Heart right ventricle (tissue), 16 donors: ENCODE measurements around the gene CSTPP1. TPM values are rescaled to one million over a fixed set of nuclear protein-coding genes. Genes with fewer than 3 reads are reported as not detected.
"Not testable (repeated sequence)": the region's sequence is repeated elsewhere in the genome, so short reads cannot be mapped to it uniquely, and the experiment has no call there.

Source experiments
- ATAC-seq, 8 donors: fragments of 200-7000 bp; cut with Tn5 transposase; one replicate each; pipeline ENCODE4 v1.9.1; 2020; ENCODE audit warnings: mild to moderate bottlenecking in 8 of 8, moderate library complexity in 8 of 8, moderate number of reproducible peaks in 1 of 8
- DNase-seq, 2 donors: peaks; one replicate each; pipeline ENCODE4 v3.0.0-alpha.2; 2020
- H3K27ac ChIP-seq, 10 donors: fragments of 200-600 bp; sonication (generic) in 2 of 10; one replicate each; pipeline versions ENCODE4 v1.5.0 to v1.8.0; 2020 to 2022; ENCODE audit warnings: mild to moderate bottlenecking in 3 of 10
- H3K27me3 ChIP-seq, 7 donors: fragments of 200-600 bp; one replicate each; pipeline ENCODE4 v1.8.0; 2021 to 2022; ENCODE audit warnings: mild to moderate bottlenecking in 2 of 7
- H3K36me3 ChIP-seq, 9 donors: fragments of 200-600 bp; sonication (generic) in 1 of 9; one replicate each; pipeline versions ENCODE4 v1.5.0 to v1.8.0; 2020 to 2022; ENCODE audit warnings: mild to moderate bottlenecking in 2 of 9
- H3K4me1 ChIP-seq, 9 donors: fragments of 200-600 bp; sonication (generic) in 1 of 9; one replicate each; pipeline versions ENCODE4 v1.5.0 to v1.8.0; 2020 to 2022; ENCODE audit warnings: mild to moderate bottlenecking in 4 of 9
- H3K4me3 ChIP-seq, 10 donors: fragments of 200-600 bp; sonication (generic) in 2 of 10; one replicate each; pipeline versions ENCODE4 v1.5.0 to v1.8.0; 2020 to 2022; ENCODE audit warnings: mild to moderate bottlenecking in 7 of 10, moderate library complexity in 2 of 10
- H3K9me3 ChIP-seq, 11 donors: fragments of 200-600 bp in 10 of 11; sonication (generic) in 2 of 11; one replicate each; pipeline versions ENCODE4 v1.5.0 to v1.8.0; 2013 to 2022; ENCODE audit warnings: mild to moderate bottlenecking in 2 of 11, control low read depth in 1 of 11, moderate library complexity in 1 of 11
- CTCF ChIP-seq, 9 donors: fragments of 200-600 bp; sonication (generic) in 2 of 9; IDR thresholded peaks; one replicate each; pipeline versions ENCODE4 v1.5.0 to v1.8.0; 2021 to 2022; ENCODE audit warnings: antibody characterized with exemption in 9 of 9, mild to moderate bottlenecking in 5 of 9, moderate library complexity in 1 of 9
- WGBS, 2 donors: extraction: QIAGEN DNeasy Blood & Tissue Kit; methylation state at CpG; one replicate each; pipeline ENCODE4 v1.1.7; 2013; ENCODE audit warnings: inconsistent platforms in 1 of 2; 5-methylcytosine and 5-hydroxymethylcytosine counted together
- intact Hi-C, 10 donors: fragments of 100-400 bp; cut with DNase I; formaldehyde crosslinking; loops; one replicate each; pipeline versions ENCODE4 v1.11.1 to v1.14.2; 2022
- polyA plus RNA-seq, 2 donors: library from polyadenylated mRNA; stranded (reverse); fragments of 200-250 nt; gene quantifications; one replicate each; pipeline ENCODE4 v1.2.3, GENCODE V29; 2013
- total RNA-seq, 10 donors: library from RNA; stranded (reverse); fragmentation: NEBNext Ultra II Directional in 3 of 10; extraction: Animal tissue kit (Norgen Biotek cat#: 25700) in 3 of 10; gene quantifications; one replicate each; pipeline versions ENCODE4 v1.2.1 to v1.2.4, GENCODE V29; 2021 to 2023
- donor health status: Arrhythmogenic right ventricular cardiomyopathy.
- donor health status: ischemic (EF 13 %, LVEDD 7.1; RV severe dilation, severe dysfunction).
- donor health status: healthy with polysubstance abuse.
- donor health status: DM: no; HTN: yes; CAD: no.
- donor health status: DM: no; HTN: no; CAD: no.
- donor health status: ischemic (EF 25% LVEDD 6.9; RV normal size, moderate dysfunction).
- donor health status: ischemic (EF 25% LVEDD 5.7; RV mildly dilated, moderate dysfunction).
- donor health status: healthy.
- donor health status: DM: yes; HTN: yes; CAD: no.
- donor health status: Ischemic cardiomyopathy.
- donor health status: ischemic (EF 35%, LVEDD 5.7; RV mildly dilated, moderate dysfunction).
- donor health status: nonischemic (EF 11% LVEDD 7.7; RV severe dilation, severe dysfunction).
- donor health status: DM: yes; HTN: yes; CAD: no.
- donor health status: PGD.
- donor health status: ischemic (EF 29% LVEDD 5.4; RV normal size, mild dysfunction).
- donor health status: nonischemic (EF 23%, LVEDD 6.1; RV moderate dilation, normal function).

CSTPP1 gene
- total and polyA plus RNA-seq, 12 donors, result 10.2 to 26.7 (median 16.7) TPM

GRCh38 chr11:47109727-47110246 is 173.2 kb downstream of the CSTPP1 start:
- no peak for DNase-seq
- Histone ChIP-seq H3K36me3 (no peaks in the 10 kb centered on the region), H3K27ac (no peak overlapping the region), H3K27me3 (no peaks in the 10 kb centered on the region), H3K4me1 (peaks cover 0 to 4% (median 0%) of the 10 kb centered on the region in 9 donors), H3K9me3 (peaks cover 0 to 5% (median 0%) of the 10 kb centered on the region in 11 donors), H3K4me3 (no peak overlapping the region)
- ATAC-seq, result no peak
- intact Hi-C loops, result no loop called here
- 79 to 86% methylated on average over 3 of the region's 3 CpGs for WGBS, 2 donors
- TF ChIP-seq CTCF (IDR thresholded peaks at IDR 0.05), result no peak

GRCh38 chr11:47111318-47111804 is 174.8 kb downstream of the CSTPP1 start:
- DNase-seq, result no peak
- no peak for TF ChIP-seq CTCF (IDR thresholded peaks at IDR 0.05)
- H3K27ac ChIP-seq, result no peak overlapping the region
- no peaks in the 10 kb centered on the region for H3K27me3 ChIP-seq
- WGBS, 2 donors, result 93 to 95% methylated on average over 8 of the region's 8 CpGs
- H3K36me3 ChIP-seq, result no peaks in the 10 kb centered on the region
- no peak for ATAC-seq
- peaks cover 0 to 4% (median 0%) of the 10 kb centered on the region in 9 donors for H3K4me1 ChIP-seq
- H3K9me3 ChIP-seq, result peaks cover 0 to 5% (median 0%) of the 10 kb centered on the region in 11 donors
- intact Hi-C loops, result no loop called here
- H3K4me3 ChIP-seq, result no peak overlapping the region

GRCh38 chr11:47112941-47113340 is 176.4 kb downstream of the CSTPP1 start:
- H3K4me3 ChIP-seq, ATAC-seq, intact Hi-C loops, H3K27me3 ChIP-seq, H3K4me1 ChIP-seq, H3K36me3 ChIP-seq, H3K9me3 ChIP-seq, H3K27ac ChIP-seq, DNase-seq: not testable (repeated sequence)
- WGBS, 2 donors, result 99 to 100% methylated on average over 3 of the region's 4 CpGs

- H3K27ac ChIP-seq, intact Hi-C loops, ATAC-seq: not testable (repeated sequence)
These were observed 182.6 kb downstream of the CSTPP1 start for GRCh38 chr11:47118958-47119688.

GRCh38 chr11:47121056-47121455 is 184.5 kb downstream of the CSTPP1 start:
- intact Hi-C loops, result loop anchor here in 1 of 10 donors (10.0 kb wide), 1 partner anchor 1586 kb away; no protein-coding TSS in a partner anchor
- H3K36me3 ChIP-seq, result no peaks in the 10 kb centered on the region
- H3K9me3 ChIP-seq, result no peaks in the 10 kb centered on the region
- DNase-seq (no peak), ATAC-seq (no peak)
- no peak for TF ChIP-seq CTCF (IDR thresholded peaks at IDR 0.05)
- H3K27me3 ChIP-seq, result no peaks in the 10 kb centered on the region
- H3K27ac ChIP-seq, result no peak overlapping the region
- WGBS, 2 donors, result 86% methylated on average over 2 of the region's 2 CpGs
- no peaks in the 10 kb centered on the region for H3K4me1 ChIP-seq
- no peak overlapping the region for H3K4me3 ChIP-seq

More at GRCh38 chr11:47118958-47119688, 182.6 kb downstream of the CSTPP1 start:
- H3K36me3 ChIP-seq, DNase-seq, H3K4me3 ChIP-seq, H3K27me3 ChIP-seq, H3K4me1 ChIP-seq, H3K9me3 ChIP-seq: not testable (repeated sequence)
- WGBS, 2 donors, result 91 to 92% methylated on average over 20 of the region's 20 CpGs
